Effector memory CD4-positive, alpha-beta T cell (primary cell): ENCODE data around the gene ROGDI.

Experiments
- DNase-seq, 3 donors: peaks; one replicate each; pipeline ENCODE4 v3.0.0-alpha.2; 2020
- H3K27ac ChIP-seq: 2 replicates; pipeline ENCODE4 v1.7.0; 2013; ENCODE audit warnings: mild to moderate bottlenecking, low read length, moderate library complexity; ENCODE audit not compliant: insufficient read depth, poor library complexity, severe bottlenecking
- H3K27me3 ChIP-seq: replicated peaks from 2 replicates; pipeline ENCODE4 v1.7.0; 2013; ENCODE audit warnings: mild to moderate bottlenecking, low read length; ENCODE audit not compliant: insufficient read depth, control insufficient read depth, poor library complexity, severe bottlenecking
- H3K36me3 ChIP-seq: 2 replicates; pipeline ENCODE4 v1.7.0; 2013; ENCODE audit warnings: mild to moderate bottlenecking, low read length, moderate library complexity; ENCODE audit not compliant: control insufficient read depth, insufficient read depth
- H3K4me1 ChIP-seq: 2 replicates; pipeline ENCODE4 v1.7.0; 2013; ENCODE audit warnings: low read length, mild to moderate bottlenecking; ENCODE audit not compliant: control insufficient read depth, insufficient read depth, poor library complexity, severe bottlenecking
- H3K4me3 ChIP-seq: 2 replicates; pipeline ENCODE4 v1.7.0; 2013; ENCODE audit warnings: low read length, low read depth, mild to moderate bottlenecking; ENCODE audit not compliant: insufficient read depth, poor library complexity, severe bottlenecking
- H3K9me3 ChIP-seq: 2 replicates; pipeline ENCODE4 v1.7.0; 2013; ENCODE audit warnings: mild to moderate bottlenecking, low read length, moderate library complexity; ENCODE audit not compliant: control insufficient read depth
- total RNA-seq, 3 donors: gene quantifications; one replicate each; lab custom pipeline; 2026; lab: John Stamatoyannopoulos, UW

ROGDI gene
- total RNA-seq = 2.2 to 5.4 (median 4.3) reads per million in 3 donors

GRCh38 chr16:4801962-4802658 lies at the start of gene ROGDI:
ROGDI (minus strand) TSS chr16:4802633; CDS start chr16:4802571, 62 bp downstream.
- Histone ChIP-seq H3K27me3 (no peaks in the 10 kb centered on the region), H3K27ac (peak within 1 kb of the TSS; percentile 82), H3K36me3 (no peaks in the 10 kb centered on the region), H3K4me1 (peaks cover 8% of the 10 kb centered on the region), H3K4me3 (peak within 1 kb of the TSS; percentile 88), H3K9me3 (no peaks in the 10 kb centered on the region)
- DNase-seq = peak; percentile 81 to 86 (median 82)

GRCh38 chr16:4850211-4850610 lies 47.8 kb upstream of the ROGDI start:
- peaks cover 20% of the 10 kb centered on the region for H3K4me1 ChIP-seq
- no peak overlapping the region for H3K4me3 ChIP-seq
- no peak for DNase-seq
- H3K27ac ChIP-seq = no peak overlapping the region
- H3K27me3 ChIP-seq = no peaks in the 10 kb centered on the region
- H3K9me3 ChIP-seq = no peaks in the 10 kb centered on the region
- peaks cover 20% of the 10 kb centered on the region for H3K36me3 ChIP-seq

GRCh38 chr16:4847774-4848587 lies 45.5 kb upstream of the ROGDI start:
- peaks cover 24% of the 10 kb centered on the region for H3K36me3 ChIP-seq
- peaks cover 20% of the 10 kb centered on the region for H3K4me1 ChIP-seq
- peak overlapping the region; percentile 94 for H3K4me3 ChIP-seq
- H3K27me3 ChIP-seq = no peaks in the 10 kb centered on the region
- H3K9me3 ChIP-seq = no peaks in the 10 kb centered on the region
- peak; percentile 7 to 17 (median 14) for DNase-seq
- H3K27ac ChIP-seq = peak overlapping the region; percentile 95

- peaks cover 29% of the 10 kb centered on the region for H3K36me3 ChIP-seq
- peak within 1 kb of the TSS; percentile 95 for H3K27ac ChIP-seq
- H3K4me1 ChIP-seq = peaks cover 20% of the 10 kb centered on the region
- H3K27me3 ChIP-seq = no peaks in the 10 kb centered on the region
- peak within 1 kb of the TSS; percentile 94 for H3K4me3 ChIP-seq
- H3K9me3 ChIP-seq = no peaks in the 10 kb centered on the region
- peak; percentile 98 to 99 (median 99) for DNase-seq
These were observed 44.7 kb upstream of the ROGDI start, which contains the start of the genes GLYR1 and UBN1 for GRCh38 chr16:4846901-4847773. GLYR1 (minus strand) TSS chr16:4847288; CDS start chr16:4847265, 23 bp downstream. UBN1 (plus strand) TSS chr16:4847481; CDS start chr16:4852918, 5,437 bp downstream.

- peak in 1 of 3 donors; percentile 4 for DNase-seq
- Histone ChIP-seq H3K27me3 (no peaks in the 10 kb centered on the region), H3K4me1 (peaks cover 20% of the 10 kb centered on the region), H3K36me3 (peaks cover 30% of the 10 kb centered on the region), H3K27ac (peak overlapping the region; percentile 95), H3K4me3 (peak overlapping the region; percentile 94), H3K9me3 (no peaks in the 10 kb centered on the region)
These were observed 44.1 kb upstream of the ROGDI start for GRCh38 chr16:4846503-4846900.

- Histone ChIP-seq H3K9me3 (no peaks in the 10 kb centered on the region), H3K27ac (no peak overlapping the region), H3K4me1 (peaks cover 4% of the 10 kb centered on the region), H3K36me3 (peaks cover 52% of the 10 kb centered on the region), H3K27me3 (no peaks in the 10 kb centered on the region), H3K4me3 (no peak overlapping the region)
- DNase-seq = no peak
These were observed 38.6 kb upstream of the ROGDI start for GRCh38 chr16:4840984-4841383.

GRCh38 chr16:4839942-4840341 lies 37.5 kb upstream of the ROGDI start:
- H3K4me1 ChIP-seq = no peaks in the 10 kb centered on the region
- DNase-seq = no peak
- H3K27me3 ChIP-seq = no peaks in the 10 kb centered on the region
- no peak overlapping the region for H3K27ac ChIP-seq
- no peak overlapping the region for H3K4me3 ChIP-seq
- peaks cover 51% of the 10 kb centered on the region for H3K36me3 ChIP-seq
- no peaks in the 10 kb centered on the region for H3K9me3 ChIP-seq

- H3K27ac ChIP-seq = no peak overlapping the region
- no peak for DNase-seq
- H3K4me3 ChIP-seq = no peak overlapping the region
- H3K27me3 ChIP-seq = no peaks in the 10 kb centered on the region
- no peaks in the 10 kb centered on the region for H3K9me3 ChIP-seq
- peaks cover 39% of the 10 kb centered on the region for H3K36me3 ChIP-seq
- no peaks in the 10 kb centered on the region for H3K4me1 ChIP-seq
These were observed 35.5 kb upstream of the ROGDI start for GRCh38 chr16:4837733-4838501.

GRCh38 chr16:4836727-4837126 lies 34.3 kb upstream of the ROGDI start:
- no peak overlapping the region for H3K27ac ChIP-seq
- no peaks in the 10 kb centered on the region for H3K9me3 ChIP-seq
- H3K36me3 ChIP-seq = peaks cover 41% of the 10 kb centered on the region
- H3K4me1 ChIP-seq = no peaks in the 10 kb centered on the region
- H3K27me3 ChIP-seq = no peaks in the 10 kb centered on the region
- H3K4me3 ChIP-seq = no peak overlapping the region
- DNase-seq = no peak
